ENCODE results near the gene REST. TPM values are rescaled to one million over a fixed set of nuclear protein-coding genes. Genes with fewer than 3 reads are reported as not detected.
A peak's percentile ranks its signal among the peaks of the same experiment; 100 is the strongest.
"Not testable (repeated sequence)": the region's sequence is repeated elsewhere in the genome, so short reads cannot be mapped to it uniquely, and the experiment has no call there.

Gene REST
- total and polyA plus RNA-seq, 3 experiments from 2014 or later, result 45.2 to 177 (median 46.6) TPM

DNA sequence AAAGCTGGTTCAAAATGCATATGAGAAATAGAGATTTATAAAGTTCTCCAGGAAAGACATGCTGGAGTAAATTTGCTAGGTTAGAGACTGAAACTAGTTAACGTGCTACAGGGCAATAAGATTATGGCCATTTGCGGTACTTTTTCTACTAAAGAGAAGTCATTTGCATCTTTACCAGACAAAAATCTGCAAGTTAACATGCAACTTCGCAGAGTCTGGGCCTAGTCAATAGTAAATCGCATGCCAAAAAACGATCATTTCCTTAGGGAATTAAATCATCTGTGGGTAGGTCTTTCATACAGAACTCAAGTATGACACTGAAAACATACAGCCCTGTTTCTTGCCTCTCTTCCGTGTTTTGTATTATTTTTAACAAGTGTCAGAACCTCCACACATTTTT is 32.8 kb upstream of the REST start:
- Mint-ChIP-seq H3K27me3 (peaks cover 3 to 4% of the 10 kb centered on the region in 2 donors), H3K36me3 (no peaks in the 10 kb centered on the region), H3K27ac (no peak overlapping the region), H3K4me3 (no peak overlapping the region), H3K4me1 (peaks cover 0 to 8% (median 0%) of the 10 kb centered on the region in 3 donors), H3K9me3 (no peaks in the 10 kb centered on the region)
- Histone ChIP-seq H3K27me3 (ENCODE audit: insufficient read depth, low read length, poor library complexity, severe bottlenecking) (no peaks in the 10 kb centered on the region), H3K27ac (ENCODE audit: low read depth, low read length) (no peak overlapping the region), H3K36me3 (ENCODE audit: insufficient read depth, low read length) (no peaks in the 10 kb centered on the region), H3K4me1 (ENCODE audit: insufficient read depth, low read length) (no peaks in the 10 kb centered on the region), H3K4me3 (ENCODE audit: low read length) (no peak overlapping the region), H3K9me3 (ENCODE audit: low read length) (no peaks in the 10 kb centered on the region)
- CTCF ChIA-PET, result no interaction called here
- POLR2A ChIA-PET, result no interaction called here
- DNase-seq, result no peak

DNA sequence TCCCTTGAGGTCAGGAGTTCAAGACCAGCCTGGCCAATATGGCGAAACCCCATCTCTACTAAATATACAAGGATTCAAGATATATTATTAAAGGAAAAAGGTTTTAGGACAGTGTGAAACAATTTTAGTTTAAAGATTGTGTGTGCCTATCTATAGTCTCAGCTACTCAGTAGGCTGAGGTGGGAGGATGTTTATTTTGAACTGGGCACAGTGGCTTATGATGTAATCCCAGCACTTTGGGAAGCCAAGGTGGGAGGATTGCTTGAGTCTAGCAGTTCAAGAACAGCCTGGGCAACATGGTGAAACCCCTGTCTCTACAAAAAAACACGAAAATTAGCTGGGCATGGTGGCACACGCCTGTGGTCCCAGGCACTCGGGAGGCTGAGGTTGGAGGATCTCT is 31.4 kb upstream of the REST start:
- Mint-ChIP-seq H3K9me3 (no peaks in the 10 kb centered on the region), H3K27me3 (peaks cover 3 to 4% of the 10 kb centered on the region in 2 donors), H3K36me3 (no peaks in the 10 kb centered on the region), H3K27ac (no peak overlapping the region), H3K4me1 (peaks cover 0 to 4% (median 0%) of the 10 kb centered on the region in 3 donors), H3K4me3 (no peak overlapping the region)
- DNase-seq, result no peak
- H3K27me3 ChIP-seq (ENCODE audit: insufficient read depth, low read length, poor library complexity, severe bottlenecking), result no peaks in the 10 kb centered on the region
- CTCF ChIA-PET, result no interaction called here
- no peak overlapping the region for H3K4me3 ChIP-seq (ENCODE audit: low read length)
- H3K4me1 ChIP-seq (ENCODE audit: insufficient read depth, low read length), result no peaks in the 10 kb centered on the region
- no peaks in the 10 kb centered on the region for H3K36me3 ChIP-seq (ENCODE audit: insufficient read depth, low read length)
- POLR2A ChIA-PET, result no interaction called here
- no peak overlapping the region for H3K27ac ChIP-seq (ENCODE audit: low read depth, low read length)
- H3K9me3 ChIP-seq (ENCODE audit: low read length), result no peaks in the 10 kb centered on the region

DNA sequence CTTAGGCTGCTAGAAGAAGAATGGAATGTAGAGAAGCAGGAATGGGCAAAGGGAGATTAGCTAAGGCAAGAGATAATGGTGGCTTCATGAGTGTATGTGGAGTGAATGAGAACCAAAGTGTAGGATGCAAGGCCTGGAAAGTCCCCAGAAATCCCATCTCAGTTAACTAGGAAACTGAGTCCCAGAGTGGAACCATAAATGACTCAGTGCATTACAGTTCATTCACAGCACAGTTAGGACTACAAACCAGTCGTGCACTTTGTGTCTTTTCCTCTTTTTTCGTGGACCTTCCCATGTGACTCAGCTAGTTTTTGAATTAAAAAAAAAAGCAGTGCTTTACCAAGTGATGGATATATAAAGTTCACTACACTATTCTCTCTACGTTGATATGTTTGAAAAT is 27.7 kb upstream of the REST start:
- Histone ChIP-seq H3K4me1 (ENCODE audit: insufficient read depth, low read length) (no peaks in the 10 kb centered on the region), H3K4me3 (ENCODE audit: low read length) (no peak overlapping the region), H3K9me3 (ENCODE audit: low read length) (no peaks in the 10 kb centered on the region), H3K27me3 (ENCODE audit: insufficient read depth, low read length, poor library complexity, severe bottlenecking) (no peaks in the 10 kb centered on the region), H3K27ac (ENCODE audit: low read depth, low read length) (no peak overlapping the region), H3K36me3 (ENCODE audit: insufficient read depth, low read length) (no peaks in the 10 kb centered on the region)
- DNase-seq, result no peak
- Mint-ChIP-seq H3K4me3 (no peak overlapping the region), H3K27ac (peak overlapping the region in 1 of 8 donors; percentile 5), H3K27me3 (peaks cover 11 to 14% of the 10 kb centered on the region in 2 donors), H3K9me3 (no peaks in the 10 kb centered on the region), H3K4me1 (no peaks in the 10 kb centered on the region), H3K36me3 (no peaks in the 10 kb centered on the region)
- CTCF ChIA-PET, result no interaction called here
- POLR2A ChIA-PET, result no interaction called here

DNA sequence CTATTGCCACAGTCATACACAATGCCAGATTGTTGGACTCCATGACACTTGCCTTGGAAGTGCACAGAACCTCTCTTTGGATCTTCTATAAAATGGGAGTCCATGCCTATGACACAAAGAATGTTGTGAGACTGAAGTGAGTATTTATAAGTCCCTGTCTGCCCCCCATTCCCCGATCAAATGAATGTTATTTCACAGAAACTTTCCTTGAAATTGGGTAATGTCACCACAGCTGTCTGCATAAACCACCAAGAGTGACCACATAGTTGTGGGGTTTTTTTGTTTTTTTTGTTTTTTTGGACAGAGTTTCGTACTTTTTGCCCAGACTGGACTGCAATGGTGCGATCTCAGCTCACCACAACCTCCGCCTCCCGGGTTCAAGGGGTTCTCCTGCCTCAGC is 27.1 kb upstream of the REST start:
- H3K27ac Mint-ChIP-seq, result no peak overlapping the region
- H3K27me3 Mint-ChIP-seq, result peaks cover 12 to 14% of the 10 kb centered on the region in 2 donors
- POLR2A ChIA-PET, result no interaction called here
- Histone ChIP-seq H3K4me3 (ENCODE audit: low read length) (no peak overlapping the region), H3K4me1 (ENCODE audit: insufficient read depth, low read length) (no peaks in the 10 kb centered on the region), H3K9me3 (ENCODE audit: low read length) (no peaks in the 10 kb centered on the region), H3K36me3 (ENCODE audit: insufficient read depth, low read length) (no peaks in the 10 kb centered on the region), H3K27ac (ENCODE audit: low read depth, low read length) (no peak overlapping the region), H3K27me3 (ENCODE audit: insufficient read depth, low read length, poor library complexity, severe bottlenecking) (no peaks in the 10 kb centered on the region)
- no peaks in the 10 kb centered on the region for H3K9me3 Mint-ChIP-seq
- no peaks in the 10 kb centered on the region for H3K4me1 Mint-ChIP-seq
- DNase-seq, result no peak
- CTCF ChIA-PET, result no interaction called here
- no peaks in the 10 kb centered on the region for H3K36me3 Mint-ChIP-seq
- no peak overlapping the region for H3K4me3 Mint-ChIP-seq

DNA sequence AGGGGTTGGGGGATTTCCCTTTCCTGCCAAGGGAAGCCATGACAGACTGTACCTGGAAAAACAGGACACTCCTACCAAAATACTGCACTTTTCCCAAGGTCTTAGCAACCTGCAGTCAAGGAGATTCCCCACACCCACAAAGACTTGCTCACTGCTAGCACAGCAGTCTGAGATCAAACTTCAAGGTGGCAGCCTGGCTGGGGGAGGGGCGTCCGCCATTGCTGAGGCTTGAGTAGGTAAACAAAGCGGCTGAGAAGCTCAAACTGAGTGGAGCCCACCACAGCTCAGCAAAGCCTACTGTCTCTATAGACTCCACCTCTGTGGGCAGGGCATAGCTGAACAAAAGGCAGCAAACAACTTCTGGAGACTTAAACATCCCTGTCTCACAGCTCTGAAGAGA is 23.2 kb upstream of the REST start:
- H3K4me1 ChIP-seq (ENCODE audit: insufficient read depth, low read length); DNase-seq; H3K27ac ChIP-seq (ENCODE audit: low read depth, low read length); H3K27ac Mint-ChIP-seq; CTCF ChIA-PET; H3K4me3 Mint-ChIP-seq; H3K27me3 ChIP-seq (ENCODE audit: insufficient read depth, low read length, poor library complexity, severe bottlenecking); H3K36me3 ChIP-seq (ENCODE audit: insufficient read depth, low read length); H3K4me3 ChIP-seq (ENCODE audit: low read length); H3K9me3 Mint-ChIP-seq; H3K36me3 Mint-ChIP-seq; POLR2A ChIA-PET; H3K9me3 ChIP-seq (ENCODE audit: low read length); H3K4me1 Mint-ChIP-seq: not testable (repeated sequence)
- peaks cover 14 to 24% of the 10 kb centered on the region in 2 donors for H3K27me3 Mint-ChIP-seq

DNA sequence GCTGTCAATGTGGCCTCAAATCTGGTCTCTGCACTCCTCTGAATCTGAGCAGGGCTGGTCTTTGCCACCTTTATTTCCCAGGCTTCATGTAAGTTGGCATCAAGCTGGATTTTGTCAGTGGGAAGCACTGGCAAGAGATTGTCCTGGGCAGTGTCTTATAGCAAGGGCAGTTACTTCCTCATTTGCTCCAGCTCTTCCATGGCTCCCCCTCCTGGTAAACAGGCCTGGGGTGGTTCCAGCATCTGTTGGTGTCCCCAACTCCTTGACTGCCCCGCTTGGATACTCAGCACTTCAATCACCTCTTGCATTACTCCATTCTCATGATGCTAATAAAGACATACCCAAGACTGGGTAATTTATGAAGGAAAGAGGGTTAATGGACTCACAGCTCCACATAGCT is 15.0 kb upstream of the REST start:
- H3K4me3 ChIP-seq (ENCODE audit: low read length), result no peak overlapping the region
- no peaks in the 10 kb centered on the region for H3K4me1 Mint-ChIP-seq
- peak overlapping the region in 1 of 8 donors; percentile 61 for H3K27ac Mint-ChIP-seq
- no peak overlapping the region for H3K4me3 Mint-ChIP-seq
- H3K27me3 ChIP-seq (ENCODE audit: insufficient read depth, low read length, poor library complexity, severe bottlenecking), result no peaks in the 10 kb centered on the region
- no peaks in the 10 kb centered on the region for H3K36me3 Mint-ChIP-seq
- H3K4me1 ChIP-seq (ENCODE audit: insufficient read depth, low read length), result no peaks in the 10 kb centered on the region
- peaks cover 0 to 2% (median 1%) of the 10 kb centered on the region in 5 donors for H3K9me3 Mint-ChIP-seq
- CTCF ChIA-PET, result no interaction called here
- no peaks in the 10 kb centered on the region for H3K36me3 ChIP-seq (ENCODE audit: insufficient read depth, low read length)
- peaks cover 0 to 7% of the 10 kb centered on the region in 2 donors for H3K27me3 Mint-ChIP-seq
- POLR2A ChIA-PET, result no interaction called here
- DNase-seq, result no peak
- H3K9me3 ChIP-seq (ENCODE audit: low read length), result no peaks in the 10 kb centered on the region
- no peak overlapping the region for H3K27ac ChIP-seq (ENCODE audit: low read depth, low read length)

DNA sequence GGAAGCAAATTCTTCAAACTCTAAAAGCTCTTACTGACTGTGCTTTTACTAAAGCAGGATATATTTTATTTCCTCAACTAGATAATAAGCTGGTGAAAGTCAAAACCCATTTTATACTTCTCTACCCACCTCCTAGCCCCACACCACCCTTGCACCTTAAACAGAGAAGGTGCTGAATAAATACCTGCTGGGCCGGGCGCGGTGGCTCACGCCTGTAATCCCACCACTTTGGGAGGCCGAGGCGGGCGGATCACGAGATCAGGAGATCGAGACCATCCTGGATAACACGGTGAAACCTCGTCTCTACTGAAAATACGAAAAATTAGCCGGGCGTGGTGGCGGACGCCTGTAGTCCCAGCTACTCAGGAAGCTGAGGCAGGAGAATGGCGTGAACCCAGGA is 9.9 kb upstream of the REST start:
- H3K4me3 ChIP-seq (ENCODE audit: low read length); H3K9me3 ChIP-seq (ENCODE audit: low read length); H3K27ac ChIP-seq (ENCODE audit: low read depth, low read length); H3K9me3 Mint-ChIP-seq; H3K36me3 Mint-ChIP-seq; H3K4me1 ChIP-seq (ENCODE audit: insufficient read depth, low read length); H3K27me3 Mint-ChIP-seq; POLR2A ChIA-PET; H3K27me3 ChIP-seq (ENCODE audit: insufficient read depth, low read length, poor library complexity, severe bottlenecking); H3K4me3 Mint-ChIP-seq; H3K36me3 ChIP-seq (ENCODE audit: insufficient read depth, low read length); CTCF ChIA-PET; H3K27ac Mint-ChIP-seq; DNase-seq; H3K4me1 Mint-ChIP-seq: not testable (repeated sequence)

DNA sequence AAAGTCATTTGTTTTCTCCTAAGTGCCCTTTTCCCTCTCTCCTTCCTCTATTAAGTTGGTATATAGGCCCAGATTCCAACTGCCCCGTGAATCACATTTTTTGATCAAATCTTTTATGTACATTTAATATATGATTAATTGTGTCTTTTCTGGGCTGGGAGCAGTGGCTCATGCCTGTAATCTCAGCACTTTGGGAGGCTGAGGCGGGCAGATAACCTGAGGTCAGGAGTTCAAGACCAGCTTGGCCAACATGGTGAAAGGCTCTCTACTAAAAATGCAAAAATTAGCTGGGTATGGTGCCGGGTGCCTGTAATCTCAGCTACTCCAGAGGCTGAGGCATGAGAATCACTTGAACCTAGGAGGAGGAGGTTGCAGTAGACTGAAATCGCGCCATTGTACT is 7.5 kb upstream of the REST start:
- DNase-seq; H3K9me3 Mint-ChIP-seq; H3K36me3 ChIP-seq (ENCODE audit: insufficient read depth, low read length); H3K27ac Mint-ChIP-seq; CTCF ChIA-PET; H3K27me3 ChIP-seq (ENCODE audit: insufficient read depth, low read length, poor library complexity, severe bottlenecking); H3K27ac ChIP-seq (ENCODE audit: low read depth, low read length); POLR2A ChIA-PET; H3K4me3 Mint-ChIP-seq; H3K4me1 Mint-ChIP-seq; H3K4me1 ChIP-seq (ENCODE audit: insufficient read depth, low read length); H3K9me3 ChIP-seq (ENCODE audit: low read length); H3K27me3 Mint-ChIP-seq; H3K36me3 Mint-ChIP-seq; H3K4me3 ChIP-seq (ENCODE audit: low read length): not testable (repeated sequence)

DNA sequence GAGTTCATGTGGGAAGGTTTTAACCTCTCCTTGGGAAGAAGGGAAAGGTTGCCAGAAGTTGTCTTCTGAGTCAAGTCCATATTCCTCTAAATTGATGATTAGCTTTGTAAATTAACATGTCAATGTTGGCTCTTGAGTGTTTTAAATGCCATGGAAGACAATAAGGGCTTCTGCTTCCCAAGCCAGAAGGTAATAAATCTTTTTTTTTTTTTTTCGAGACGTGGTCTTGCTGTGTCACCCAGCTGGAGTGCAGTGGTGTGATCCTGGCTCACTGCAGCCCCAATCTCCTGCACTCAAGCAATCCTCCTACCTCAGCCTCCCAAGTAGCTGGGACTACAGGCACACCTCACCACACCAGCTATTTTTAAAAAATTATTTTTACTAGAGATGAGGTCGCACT is 5.0 kb upstream of the REST start:
- no peaks in the 10 kb centered on the region for H3K36me3 ChIP-seq (ENCODE audit: insufficient read depth, low read length)
- peaks cover 0 to 2% (median 0%) of the 10 kb centered on the region in 3 donors for H3K36me3 Mint-ChIP-seq
- ChIA-PET CTCF (no interaction called here), POLR2A (no interaction called here)
- peaks cover 7 to 15% (median 14%) of the 10 kb centered on the region in 3 donors for H3K4me1 Mint-ChIP-seq
- no peak overlapping the region for H3K4me3 ChIP-seq (ENCODE audit: low read length)
- H3K9me3 ChIP-seq (ENCODE audit: low read length), result no peaks in the 10 kb centered on the region
- no peaks in the 10 kb centered on the region for H3K27me3 ChIP-seq (ENCODE audit: insufficient read depth, low read length, poor library complexity, severe bottlenecking)
- peaks cover 11% of the 10 kb centered on the region for H3K4me1 ChIP-seq (ENCODE audit: insufficient read depth, low read length)
- no peak overlapping the region for H3K27ac Mint-ChIP-seq
- no peak for DNase-seq
- no peak overlapping the region for H3K4me3 Mint-ChIP-seq
- H3K27ac ChIP-seq (ENCODE audit: low read depth, low read length), result no peak overlapping the region
- H3K9me3 Mint-ChIP-seq, result no peaks in the 10 kb centered on the region
- peaks cover 0 to 4% of the 10 kb centered on the region in 2 donors for H3K27me3 Mint-ChIP-seq
